Measurements from ENCODE around the gene BRIP1.

Gene BRIP1

GRCh38 chr17:61695779-61696337 lies 167.5 kb downstream of the BRIP1 start:
- H3K4me3 ChIP-seq (replicated peaks in 1 of 2; ENCODE audit: low read depth in 2 of 2, low read length in 2 of 2): no peak overlapping the region
- DNase-seq (ENCODE audit: low read depth in 2 of 2): no peak
- TF ChIP-seq, protein P1, sequence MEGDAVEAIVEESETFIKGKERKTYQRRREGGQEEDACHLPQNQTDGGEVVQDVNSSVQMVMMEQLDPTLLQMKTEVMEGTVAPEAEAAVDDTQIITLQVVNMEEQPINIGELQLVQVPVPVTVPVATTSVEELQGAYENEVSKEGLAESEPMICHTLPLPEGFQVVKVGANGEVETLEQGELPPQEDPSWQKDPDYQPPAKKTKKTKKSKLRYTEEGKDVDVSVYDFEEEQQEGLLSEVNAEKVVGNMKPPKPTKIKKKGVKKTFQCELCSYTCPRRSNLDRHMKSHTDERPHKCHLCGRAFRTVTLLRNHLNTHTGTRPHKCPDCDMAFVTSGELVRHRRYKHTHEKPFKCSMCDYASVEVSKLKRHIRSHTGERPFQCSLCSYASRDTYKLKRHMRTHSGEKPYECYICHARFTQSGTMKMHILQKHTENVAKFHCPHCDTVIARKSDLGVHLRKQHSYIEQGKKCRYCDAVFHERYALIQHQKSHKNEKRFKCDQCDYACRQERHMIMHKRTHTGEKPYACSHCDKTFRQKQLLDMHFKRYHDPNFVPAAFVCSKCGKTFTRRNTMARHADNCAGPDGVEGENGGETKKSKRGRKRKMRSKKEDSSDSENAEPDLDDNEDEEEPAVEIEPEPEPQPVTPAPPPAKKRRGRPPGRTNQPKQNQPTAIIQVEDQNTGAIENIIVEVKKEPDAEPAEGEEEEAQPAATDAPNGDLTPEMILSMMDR (IDR thresholded peaks at IDR 0.05; ENCODE audit: low read depth, low read length): no peak

DNA sequence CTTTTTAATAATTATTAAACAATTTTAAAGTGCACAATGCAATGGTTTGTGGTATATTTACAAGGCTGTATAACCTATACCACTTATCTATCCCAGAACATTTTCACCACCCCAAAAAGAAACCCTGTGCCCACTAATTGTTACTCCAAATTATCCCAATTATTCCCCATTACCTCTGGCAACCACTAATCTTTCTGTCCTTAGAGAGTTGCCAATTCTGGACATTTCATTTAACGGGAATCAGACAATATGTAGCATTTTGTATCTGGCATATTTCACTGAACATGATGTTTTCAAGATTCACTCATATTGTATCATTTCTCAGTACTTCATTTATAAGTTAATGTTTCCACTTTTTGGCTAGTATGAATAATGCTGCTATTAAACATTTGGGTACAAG lies 169.2 kb downstream of the BRIP1 start:
- no peak overlapping the region for H3K4me3 ChIP-seq (replicated peaks in 1 of 2; ENCODE audit: low read depth in 2 of 2, low read length in 2 of 2)
- no peak for DNase-seq (ENCODE audit: low read depth in 2 of 2)
- TF ChIP-seq, protein P1 (IDR thresholded peaks at IDR 0.05; ENCODE audit: low read depth, low read length): no peak

DNA sequence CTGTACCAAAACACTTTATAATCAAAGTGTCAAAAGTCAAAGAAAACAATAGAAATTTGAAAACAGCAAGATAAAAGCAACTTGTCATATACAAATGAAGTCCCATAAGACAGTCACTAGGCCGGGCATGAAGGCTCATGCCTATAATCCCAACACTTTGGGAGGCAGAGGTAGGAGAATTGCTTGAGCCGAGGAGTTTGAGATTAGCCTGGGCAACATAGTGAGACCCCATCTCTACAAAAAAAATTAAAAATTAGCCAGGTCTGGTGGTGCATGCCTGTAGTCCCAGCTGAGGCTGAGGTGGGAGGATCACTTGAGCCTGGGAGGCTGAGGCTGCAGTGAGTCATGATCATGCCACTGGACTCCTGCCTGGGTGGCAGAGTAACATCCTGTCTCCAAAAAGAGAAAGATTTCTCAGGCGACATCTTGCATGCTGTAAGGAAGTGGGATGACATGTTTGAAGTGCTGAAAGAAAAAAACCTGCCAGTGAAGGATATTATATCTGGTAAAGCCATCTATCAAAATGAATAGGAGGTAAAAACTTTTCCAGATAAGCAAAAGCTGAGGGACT lies 173.6 kb downstream of the BRIP1 start:
- DNase-seq (ENCODE audit: low read depth in 2 of 2): peak; percentile 29 to 49
- no peak overlapping the region for H3K4me3 ChIP-seq (replicated peaks in 1 of 2; ENCODE audit: low read depth in 2 of 2, low read length in 2 of 2)
- TF ChIP-seq, protein P1 (IDR thresholded peaks at IDR 0.05; ENCODE audit: low read depth, low read length): no peak

- H3K4me3 ChIP-seq (replicated peaks in 1 of 2; ENCODE audit: low read depth in 2 of 2, low read length in 2 of 2): no peak overlapping the region
- no peak for DNase-seq (ENCODE audit: low read depth in 2 of 2)
- TF ChIP-seq, protein P1 (IDR thresholded peaks at IDR 0.05; ENCODE audit: low read depth, low read length): no peak
These were observed 175.6 kb downstream of the BRIP1 start for GRCh38 chr17:61687769-61688168.

- DNase-seq (ENCODE audit: low read depth in 2 of 2): no peak
- no peak overlapping the region for H3K4me3 ChIP-seq (replicated peaks in 1 of 2; ENCODE audit: low read depth in 2 of 2, low read length in 2 of 2)
- TF ChIP-seq, protein P1 (IDR thresholded peaks at IDR 0.05; ENCODE audit: low read depth, low read length): no peak
These were observed 177.2 kb downstream of the BRIP1 start for GRCh38 chr17:61686113-61686512.

- no peak overlapping the region for H3K4me3 ChIP-seq (replicated peaks in 1 of 2; ENCODE audit: low read depth in 2 of 2, low read length in 2 of 2)
- no peak for DNase-seq (ENCODE audit: low read depth in 2 of 2)
- TF ChIP-seq, protein P1 (IDR thresholded peaks at IDR 0.05; ENCODE audit: low read depth, low read length): no peak
These were observed 178.5 kb downstream of the BRIP1 start for GRCh38 chr17:61684818-61685217.

GRCh38 chr17:61684172-61684571 lies 179.2 kb downstream of the BRIP1 start:
- no peak overlapping the region for H3K4me3 ChIP-seq (replicated peaks in 1 of 2; ENCODE audit: low read depth in 2 of 2, low read length in 2 of 2)
- no peak for DNase-seq (ENCODE audit: low read depth in 2 of 2)
- TF ChIP-seq, protein P1 (IDR thresholded peaks at IDR 0.05; ENCODE audit: low read depth, low read length): no peak

Data from cardiac fibroblast (primary cell).